Cardiac muscle cell (in vitro differentiated cells and primary cell): Measurements from ENCODE around the gene PRKCA. TPM values are rescaled to one million over a fixed set of nuclear protein-coding genes. Genes with fewer than 3 reads are reported as not detected.

Source experiments
- DNase-seq, 2 donors: peaks; one replicate each; pipeline versions ENCODE4 v3.0.0 to v3.0.0-alpha.2; 2010 to 2017; ENCODE audit warnings: low read depth in 1 of 2, low spot score in 1 of 2
- H3K27ac ChIP-seq: fragments of 200-600 bp; sonication (generic); 2 replicates; pipeline ENCODE4 v1.5.1; 2016
- H3K27me3 ChIP-seq: fragments of 200-600 bp; sonication (generic); 2 replicates; pipeline ENCODE4 v1.6.0; 2016; ENCODE audit warnings: control low read depth
- H3K36me3 ChIP-seq: fragments of 200-600 bp; sonication (generic); 2 replicates; pipeline ENCODE4 v1.5.1; 2016; ENCODE audit warnings: control low read depth
- H3K4me1 ChIP-seq: fragments of 200-600 bp; sonication (generic); 2 replicates; pipeline ENCODE4 v1.8.1; 2017; ENCODE audit warnings: low read depth, mild to moderate bottlenecking, mixed run types
- H3K4me3 ChIP-seq: fragments of 200-600 bp; sonication (generic); 2 replicates; pipeline ENCODE4 v1.5.1; 2016; ENCODE audit warnings: mild to moderate bottlenecking
- H3K9me3 ChIP-seq: fragments of 200-600 bp; sonication (generic); 2 replicates; pipeline ENCODE4 v1.5.1; 2017; ENCODE audit warnings: low read depth, mild to moderate bottlenecking, control low read depth
- polyA plus RNA-seq: library from polyadenylated mRNA; unstranded; fragments of >200 nt; fragmentation: Nextera tagmentation; extraction: Ambion mirVana; gene quantifications from 2 replicates; pipeline ENCODE4 v1.2.1, GENCODE V29; 2016
- total RNA-seq: library from RNA; depleted of rRNA; stranded (reverse); fragments of >200 nt; gene quantifications from 2 replicates; pipeline ENCODE4 v1.2.3, GENCODE V29; 2016
- TF ChIP-seq, protein P1 (sequence below): IDR thresholded peaks from 2 replicates; pipeline ENCODE4 v1.5.1; 2012; ENCODE audit warnings: low read depth, mild to moderate bottlenecking, low read length

PRKCA gene
- total and polyA plus RNA-seq, 2 experiments from 2014 or later: 3.1 to 10.3 TPM

DNA sequence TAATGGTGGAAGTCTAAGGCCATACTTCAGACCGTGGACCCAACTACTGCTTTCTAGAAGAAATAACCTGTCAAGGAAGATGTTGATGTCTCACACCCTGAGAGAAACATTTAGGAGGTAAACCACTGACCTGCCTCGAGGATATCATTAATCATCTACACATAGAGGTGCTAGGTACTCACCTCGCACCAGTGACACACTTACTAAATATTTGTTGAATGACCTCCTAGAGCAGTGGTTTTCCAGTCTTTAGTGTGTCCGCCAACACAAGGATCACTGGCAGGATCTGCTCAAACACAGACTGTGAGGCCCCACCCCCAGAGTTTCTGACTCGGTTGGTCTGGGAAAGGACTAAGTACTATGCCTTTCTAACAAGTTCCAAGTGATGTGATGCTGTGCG is 335.1 kb downstream of the PRKCA start:
- Histone ChIP-seq H3K27ac (no peak overlapping the region), H3K36me3 (no peaks in the 10 kb centered on the region), H3K27me3 (no peaks in the 10 kb centered on the region), H3K4me1 (no peaks in the 10 kb centered on the region), H3K4me3 (no peak overlapping the region), H3K9me3 (no peaks in the 10 kb centered on the region)
- TF ChIP-seq, protein P1, sequence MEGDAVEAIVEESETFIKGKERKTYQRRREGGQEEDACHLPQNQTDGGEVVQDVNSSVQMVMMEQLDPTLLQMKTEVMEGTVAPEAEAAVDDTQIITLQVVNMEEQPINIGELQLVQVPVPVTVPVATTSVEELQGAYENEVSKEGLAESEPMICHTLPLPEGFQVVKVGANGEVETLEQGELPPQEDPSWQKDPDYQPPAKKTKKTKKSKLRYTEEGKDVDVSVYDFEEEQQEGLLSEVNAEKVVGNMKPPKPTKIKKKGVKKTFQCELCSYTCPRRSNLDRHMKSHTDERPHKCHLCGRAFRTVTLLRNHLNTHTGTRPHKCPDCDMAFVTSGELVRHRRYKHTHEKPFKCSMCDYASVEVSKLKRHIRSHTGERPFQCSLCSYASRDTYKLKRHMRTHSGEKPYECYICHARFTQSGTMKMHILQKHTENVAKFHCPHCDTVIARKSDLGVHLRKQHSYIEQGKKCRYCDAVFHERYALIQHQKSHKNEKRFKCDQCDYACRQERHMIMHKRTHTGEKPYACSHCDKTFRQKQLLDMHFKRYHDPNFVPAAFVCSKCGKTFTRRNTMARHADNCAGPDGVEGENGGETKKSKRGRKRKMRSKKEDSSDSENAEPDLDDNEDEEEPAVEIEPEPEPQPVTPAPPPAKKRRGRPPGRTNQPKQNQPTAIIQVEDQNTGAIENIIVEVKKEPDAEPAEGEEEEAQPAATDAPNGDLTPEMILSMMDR: no peak
- no peak for DNase-seq

DNA sequence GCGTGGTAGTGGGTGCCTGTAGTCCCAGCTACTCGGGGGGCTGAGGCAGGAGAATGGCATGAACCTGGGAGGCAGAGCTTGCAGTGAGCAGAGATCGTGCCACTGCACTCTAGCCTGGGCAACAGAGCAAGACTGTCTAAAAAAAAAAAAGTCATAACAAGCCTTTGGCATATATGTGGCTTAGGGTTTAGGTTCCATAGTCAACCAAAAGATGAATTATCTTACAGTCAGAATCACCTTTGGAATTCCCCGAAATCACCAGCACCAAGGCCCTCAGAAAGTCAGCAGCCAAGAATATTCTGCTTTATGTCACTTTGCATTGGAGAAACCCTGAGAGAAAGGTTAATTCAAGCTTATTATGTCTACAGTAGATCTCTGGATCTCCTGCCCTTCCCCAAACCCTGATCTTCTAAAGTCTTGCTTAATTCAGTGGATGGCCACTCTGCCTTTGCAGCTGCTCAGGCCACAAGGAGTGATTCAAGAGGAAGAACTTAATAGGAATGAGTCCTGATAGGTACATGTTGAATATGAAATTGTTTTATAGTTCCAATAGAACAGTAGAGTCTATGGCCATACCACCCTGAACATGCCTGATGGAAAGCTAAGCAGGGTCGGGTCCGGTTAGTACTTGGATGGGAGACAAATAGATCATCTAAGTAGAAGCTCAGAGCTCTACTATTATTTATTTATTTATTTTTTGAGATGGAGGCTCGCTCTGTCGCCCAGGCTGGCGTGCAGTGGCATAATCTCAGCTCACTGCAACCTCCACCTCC is 336.5 kb downstream of the PRKCA start:
- DNase-seq: no peak
- no peak overlapping the region for H3K4me3 ChIP-seq
- no peak overlapping the region for H3K27ac ChIP-seq
- TF ChIP-seq, protein P1: no peak
- H3K9me3 ChIP-seq: no peaks in the 10 kb centered on the region
- no peaks in the 10 kb centered on the region for H3K36me3 ChIP-seq
- H3K4me1 ChIP-seq: no peaks in the 10 kb centered on the region
- no peaks in the 10 kb centered on the region for H3K27me3 ChIP-seq

DNA sequence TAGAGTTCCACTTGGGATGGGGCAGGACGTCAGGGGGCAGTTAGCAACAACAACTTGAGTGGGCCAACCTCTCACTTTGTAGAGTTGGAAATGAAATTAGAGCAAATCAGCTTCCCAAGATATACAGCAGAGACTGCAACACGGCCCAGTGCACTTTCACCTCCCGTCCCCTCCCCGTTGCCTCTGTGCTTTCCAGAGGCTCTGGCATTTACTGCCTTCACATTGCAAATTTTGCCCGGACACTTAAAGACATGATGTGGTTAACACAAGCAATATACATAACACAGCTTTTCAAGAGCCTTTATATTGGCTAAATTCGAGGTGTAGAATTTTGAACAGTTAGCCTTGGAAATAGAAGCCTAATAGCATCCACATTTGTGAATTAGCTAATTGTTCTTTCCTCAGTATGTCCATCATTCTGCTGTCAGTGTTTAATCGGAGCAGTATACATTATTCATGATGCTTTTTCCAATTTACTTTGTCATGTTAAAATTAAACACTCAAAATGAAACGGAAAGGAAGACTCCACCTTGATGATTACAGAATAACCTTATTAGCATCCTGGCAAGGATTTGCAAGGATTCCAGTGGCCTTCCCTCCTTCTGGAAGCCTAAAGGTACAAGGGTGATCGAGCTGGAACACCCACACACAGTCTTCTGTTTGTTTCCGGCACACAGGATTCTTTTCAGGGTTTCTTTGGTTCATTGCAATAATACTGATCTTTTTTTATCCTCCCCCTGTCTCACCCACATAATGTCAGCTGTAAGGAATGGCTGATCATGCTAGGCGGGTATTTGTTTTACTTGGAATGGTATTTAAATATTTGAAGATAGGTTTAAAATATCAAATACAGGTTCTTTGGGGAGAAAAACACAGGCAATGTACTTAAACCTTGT is 341.6 kb downstream of the PRKCA start:
- no peak overlapping the region for H3K27ac ChIP-seq
- no peak overlapping the region for H3K4me3 ChIP-seq
- H3K27me3 ChIP-seq: no peaks in the 10 kb centered on the region
- DNase-seq: no peak
- TF ChIP-seq, protein P1: no peak
- H3K9me3 ChIP-seq: no peaks in the 10 kb centered on the region
- no peaks in the 10 kb centered on the region for H3K36me3 ChIP-seq
- no peaks in the 10 kb centered on the region for H3K4me1 ChIP-seq

DNA sequence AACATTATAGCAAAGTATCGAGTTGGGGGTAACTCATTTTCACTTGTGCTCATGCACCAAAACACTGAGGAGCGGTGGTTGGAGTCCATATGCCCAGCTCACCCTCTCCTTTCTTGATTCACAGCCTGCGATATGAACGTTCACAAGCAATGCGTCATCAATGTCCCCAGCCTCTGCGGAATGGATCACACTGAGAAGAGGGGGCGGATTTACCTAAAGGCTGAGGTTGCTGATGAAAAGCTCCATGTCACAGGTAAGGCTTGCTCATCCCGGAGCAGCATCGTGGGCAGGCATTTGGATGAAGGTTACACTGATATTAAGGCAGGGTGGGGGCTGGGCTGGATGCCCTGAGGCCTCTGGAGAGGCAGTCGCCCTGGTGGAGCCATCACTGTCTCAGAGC is 342.8 kb downstream of the PRKCA start:
- Histone ChIP-seq H3K36me3 (no peaks in the 10 kb centered on the region), H3K27ac (no peak overlapping the region), H3K27me3 (no peaks in the 10 kb centered on the region), H3K4me1 (no peaks in the 10 kb centered on the region), H3K9me3 (no peaks in the 10 kb centered on the region), H3K4me3 (no peak overlapping the region)
- DNase-seq: no peak
- TF ChIP-seq, protein P1: no peak

DNA sequence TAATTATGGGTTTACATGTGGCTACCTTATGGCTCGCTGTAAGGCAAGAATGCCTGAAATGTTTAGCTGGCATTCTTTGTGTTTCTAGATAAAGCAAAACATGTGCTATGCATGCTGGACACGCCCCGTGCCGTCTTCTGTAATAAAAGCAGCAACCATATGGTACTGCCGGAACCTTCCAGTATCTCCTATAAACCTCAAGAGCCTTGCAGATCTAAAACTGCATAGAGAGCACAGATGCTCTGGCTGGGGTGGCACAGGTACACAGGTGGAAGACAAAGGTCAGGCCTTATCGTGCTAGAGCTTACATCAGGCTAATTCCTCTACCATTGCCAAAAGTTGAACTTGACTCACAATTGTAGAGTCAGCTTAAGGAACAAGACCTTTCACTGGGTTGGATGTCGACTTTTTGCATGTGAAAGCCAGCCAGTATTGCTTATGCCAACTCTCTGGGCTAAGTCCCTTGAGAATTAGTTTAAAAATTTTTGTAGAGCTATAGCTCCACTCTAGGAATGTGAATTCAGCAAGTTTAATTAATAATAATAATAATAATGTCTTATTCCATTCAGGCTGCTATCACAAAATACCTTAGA is 345.1 kb downstream of the PRKCA start:
- no peaks in the 10 kb centered on the region for H3K36me3 ChIP-seq
- H3K9me3 ChIP-seq: no peaks in the 10 kb centered on the region
- H3K27ac ChIP-seq: no peak overlapping the region
- no peak for DNase-seq
- TF ChIP-seq, protein P1: no peak
- no peaks in the 10 kb centered on the region for H3K4me1 ChIP-seq
- no peaks in the 10 kb centered on the region for H3K27me3 ChIP-seq
- H3K4me3 ChIP-seq: no peak overlapping the region
